DND-41 (cell line): ENCODE results near the gene SDR42E1.

Experiments
- CTCF ChIP-seq: IDR thresholded peaks from 2 replicates; pipeline ENCODE4 v1.5.1; 2012; ENCODE audit warnings: borderline replicate concordance, low read length, moderate library complexity, mild to moderate bottlenecking; ENCODE audit not compliant: poor library complexity, severe bottlenecking; ENCODE audit errors: extremely low read depth
- EZH2 ChIP-seq: IDR thresholded peaks from 3 replicates; pipeline ENCODE4 v1.6.1; 2012; ENCODE audit warnings: borderline replicate concordance, low read depth, mild to moderate bottlenecking, moderate library complexity, low read length, inconsistent platforms; ENCODE audit not compliant: severe bottlenecking

GRCh38 chr16:82043680-82044584, 32.7 kb upstream of the SDR42E1 start:
- no peak for TF ChIP-seq CTCF
- TF ChIP-seq EZH2 = no peak
